IPS DF 19.7 (cell line): ENCODE results near the gene IGSF6.
"Not testable (repeated sequence)": the region's sequence is repeated elsewhere in the genome, so short reads cannot be mapped to it uniquely, and the experiment has no call there.

Source experiments
- DNase-seq: peaks from one replicate; pipeline ENCODE4 v3.0.0-alpha.2; 2013; ENCODE audit warnings: low read depth, low spot score

Gene IGSF6

GRCh38 chr16:21652453-21652852, at the start of gene IGSF6:
Gene IGSF6 (minus strand): TSS chr16:21652608. CDS start chr16:21652598, 10 bp downstream.
- no peak for DNase-seq

DNA sequence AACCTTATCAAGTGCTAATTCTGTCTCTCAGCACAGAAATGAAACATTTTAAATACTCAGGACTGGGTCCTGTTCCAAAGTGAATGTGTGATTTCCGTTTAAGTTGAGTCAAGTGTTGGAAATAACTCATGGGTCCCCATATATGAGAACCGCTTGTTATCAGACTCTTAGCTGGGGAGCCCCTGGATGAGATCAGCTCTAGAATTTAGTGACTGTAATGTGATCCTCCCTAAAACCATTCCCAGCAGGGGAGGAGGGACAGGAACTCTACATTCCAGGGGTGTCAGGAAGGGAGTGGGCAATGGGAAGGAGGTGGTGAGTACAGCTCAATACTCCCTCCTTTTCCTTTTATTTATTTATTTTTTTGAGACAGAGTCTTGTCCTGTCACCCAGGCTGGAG, 48.9 kb upstream of the IGSF6 start:
- DNase-seq: no peak

- DNase-seq: no peak
These were observed 46.0 kb upstream of the IGSF6 start for GRCh38 chr16:21698169-21699032.

- DNase-seq: no peak
These were observed 44.6 kb upstream of the IGSF6 start for GRCh38 chr16:21697032-21697431.

- DNase-seq: no peak
These were observed 42.2 kb upstream of the IGSF6 start for GRCh38 chr16:21694609-21695008.

GRCh38 chr16:21690967-21691366, 38.6 kb upstream of the IGSF6 start:
- DNase-seq: not testable (repeated sequence)

DNA sequence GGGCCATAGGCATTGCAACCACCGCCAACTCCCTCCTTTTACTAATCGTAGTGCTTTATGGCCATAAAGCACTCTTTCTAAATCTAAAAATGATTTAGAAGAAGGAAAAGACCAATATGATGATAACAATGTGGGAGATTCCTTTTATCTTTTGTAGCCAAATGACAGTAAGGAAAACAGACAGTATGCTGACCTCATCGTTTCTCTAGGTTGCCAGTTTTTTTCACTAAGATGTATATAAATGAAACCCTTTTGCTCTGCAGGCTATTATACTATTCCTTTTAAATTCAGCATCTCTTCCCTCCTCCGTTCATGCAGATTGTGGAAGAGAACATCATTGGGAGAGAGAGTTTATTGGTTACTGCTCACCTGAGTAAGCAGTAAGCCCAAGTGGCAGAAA, 36.7 kb upstream of the IGSF6 start:
- DNase-seq: no peak

GRCh38 chr16:21685034-21685455, 32.6 kb upstream of the IGSF6 start:
- no peak for DNase-seq

DNA sequence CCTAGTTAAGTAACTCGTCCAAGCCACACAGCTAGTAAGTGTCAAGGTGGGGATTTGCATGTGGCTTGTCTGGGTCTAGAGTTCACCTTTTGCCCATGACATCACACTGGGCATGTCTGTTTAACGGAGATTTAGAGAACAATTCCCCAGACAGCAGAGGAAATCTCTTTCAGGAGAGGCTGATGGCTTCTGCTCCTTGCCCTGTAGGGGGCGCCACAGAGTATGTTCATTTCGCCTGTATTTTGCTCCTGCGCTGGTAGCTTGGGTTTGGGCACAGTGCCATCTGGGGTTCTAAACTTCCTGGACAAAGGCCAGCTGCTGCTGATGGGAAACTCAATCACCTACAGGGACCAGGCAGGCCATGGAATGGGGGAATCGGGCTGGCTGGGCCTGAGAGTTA, 31.8 kb upstream of the IGSF6 start:
- DNase-seq: no peak

- no peak for DNase-seq
These were observed 30.8 kb upstream of the IGSF6 start for GRCh38 chr16:21683184-21683583.

DNA sequence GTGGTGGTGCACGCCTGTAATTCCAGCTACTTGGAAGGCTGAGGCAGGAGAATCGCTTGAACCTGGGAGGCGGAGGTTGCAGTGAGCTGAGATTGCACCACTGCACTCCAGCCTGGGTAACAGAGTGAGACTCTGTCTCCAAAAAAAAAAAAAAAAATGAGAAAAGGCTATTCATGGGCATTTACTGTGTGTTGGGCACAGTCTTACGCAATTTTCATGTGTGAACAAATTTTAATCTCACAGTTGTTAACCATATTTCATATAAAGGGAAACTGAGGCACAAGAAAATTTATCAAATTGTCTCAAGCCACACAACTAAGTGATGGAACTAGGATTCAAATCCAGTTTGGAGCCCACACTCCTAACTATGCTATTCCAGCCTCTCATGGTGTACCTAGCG, 28.3 kb upstream of the IGSF6 start:
- DNase-seq: not testable (repeated sequence)

DNA sequence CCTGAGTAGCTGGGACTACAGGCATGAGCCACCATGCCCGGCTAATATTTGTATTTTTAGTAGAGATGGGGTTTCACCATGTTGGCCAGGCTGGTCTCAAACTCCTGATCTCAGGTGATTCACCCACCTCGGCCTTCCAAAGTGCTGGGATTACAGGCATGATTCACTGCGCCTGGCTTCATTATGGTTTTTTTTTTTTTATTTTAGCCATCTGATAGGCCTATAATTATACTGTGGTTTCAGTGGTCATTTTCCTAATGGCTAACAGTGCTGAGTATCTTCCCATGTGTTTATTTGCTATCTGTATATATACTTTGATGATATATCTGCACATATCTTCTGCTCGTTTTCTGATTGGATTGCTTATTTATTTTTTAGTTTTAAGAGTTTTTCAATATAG, 22.0 kb upstream of the IGSF6 start:
- DNase-seq: not testable (repeated sequence)

GRCh38 chr16:21673469-21673868, 21.1 kb upstream of the IGSF6 start:
- DNase-seq: no peak

- no peak for DNase-seq
These were observed 15.2 kb upstream of the IGSF6 start for GRCh38 chr16:21667575-21667974.

- DNase-seq: no peak
These were observed 14.4 kb upstream of the IGSF6 start for GRCh38 chr16:21666772-21667171.

- DNase-seq: no peak
These were observed 12.5 kb upstream of the IGSF6 start for GRCh38 chr16:21664801-21665492.

DNA sequence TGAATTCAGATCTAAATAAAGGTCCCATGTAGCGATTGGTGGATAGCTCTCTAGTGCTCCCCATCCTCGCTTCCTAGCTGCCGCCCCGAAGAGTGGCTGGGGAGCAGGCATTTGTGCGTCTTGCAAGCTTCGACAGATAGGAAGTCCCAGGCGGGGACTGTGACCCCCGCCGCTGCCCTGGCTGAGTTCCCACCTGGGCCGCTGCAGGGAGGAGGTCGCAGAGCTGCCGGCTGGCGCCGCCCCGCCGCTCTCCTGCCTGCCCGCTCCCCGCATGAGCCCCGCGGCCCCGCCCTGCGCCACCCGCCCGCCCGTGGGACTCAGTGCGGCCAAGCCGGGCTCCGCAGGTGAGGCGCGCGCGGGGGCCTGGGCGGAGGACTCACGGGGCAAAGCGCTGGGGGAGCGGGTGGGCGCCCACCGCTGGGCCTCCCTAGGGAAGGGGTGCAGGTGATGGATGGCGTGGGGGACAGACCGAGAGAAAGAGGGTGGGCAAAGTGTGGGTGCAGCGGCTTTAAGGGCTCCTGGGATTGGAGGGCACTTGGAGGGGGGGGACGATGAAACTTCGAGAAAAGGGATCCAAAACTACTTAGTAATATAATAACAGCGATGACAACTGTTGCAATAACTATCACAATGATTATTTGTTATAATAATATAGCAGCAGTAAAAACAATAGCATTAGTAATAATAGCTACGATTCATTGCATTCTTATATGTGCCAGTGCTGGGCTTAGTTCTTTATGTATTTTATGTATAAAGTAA, 11.7 kb upstream of the IGSF6 start, which contains the start of gene OTOA:
OTOA (plus strand) TSS at position 80 of the 759 bp plus-strand sequence. CDS start 14,547 bp downstream, outside the sequence.
- DNase-seq: no peak

DNA sequence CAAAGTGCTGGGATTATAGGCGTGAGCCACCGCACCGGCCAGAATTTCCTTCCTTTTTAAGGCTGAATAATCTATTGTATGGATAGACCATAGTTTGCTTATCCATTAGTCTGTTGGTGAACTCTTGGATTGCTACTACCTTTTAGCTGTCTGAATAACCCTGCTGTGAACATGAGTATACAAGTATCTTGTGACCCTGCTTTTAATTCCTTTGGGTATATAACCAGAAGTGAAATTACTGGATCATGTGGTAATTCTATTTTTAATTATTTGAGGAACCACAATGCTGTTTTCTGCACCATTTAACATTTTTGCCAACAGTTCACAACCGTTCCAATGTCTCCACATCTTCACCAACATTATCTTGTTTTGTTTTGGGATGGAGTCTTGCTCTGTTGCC, 6.7 kb upstream of the IGSF6 start:
- no peak for DNase-seq

DNA sequence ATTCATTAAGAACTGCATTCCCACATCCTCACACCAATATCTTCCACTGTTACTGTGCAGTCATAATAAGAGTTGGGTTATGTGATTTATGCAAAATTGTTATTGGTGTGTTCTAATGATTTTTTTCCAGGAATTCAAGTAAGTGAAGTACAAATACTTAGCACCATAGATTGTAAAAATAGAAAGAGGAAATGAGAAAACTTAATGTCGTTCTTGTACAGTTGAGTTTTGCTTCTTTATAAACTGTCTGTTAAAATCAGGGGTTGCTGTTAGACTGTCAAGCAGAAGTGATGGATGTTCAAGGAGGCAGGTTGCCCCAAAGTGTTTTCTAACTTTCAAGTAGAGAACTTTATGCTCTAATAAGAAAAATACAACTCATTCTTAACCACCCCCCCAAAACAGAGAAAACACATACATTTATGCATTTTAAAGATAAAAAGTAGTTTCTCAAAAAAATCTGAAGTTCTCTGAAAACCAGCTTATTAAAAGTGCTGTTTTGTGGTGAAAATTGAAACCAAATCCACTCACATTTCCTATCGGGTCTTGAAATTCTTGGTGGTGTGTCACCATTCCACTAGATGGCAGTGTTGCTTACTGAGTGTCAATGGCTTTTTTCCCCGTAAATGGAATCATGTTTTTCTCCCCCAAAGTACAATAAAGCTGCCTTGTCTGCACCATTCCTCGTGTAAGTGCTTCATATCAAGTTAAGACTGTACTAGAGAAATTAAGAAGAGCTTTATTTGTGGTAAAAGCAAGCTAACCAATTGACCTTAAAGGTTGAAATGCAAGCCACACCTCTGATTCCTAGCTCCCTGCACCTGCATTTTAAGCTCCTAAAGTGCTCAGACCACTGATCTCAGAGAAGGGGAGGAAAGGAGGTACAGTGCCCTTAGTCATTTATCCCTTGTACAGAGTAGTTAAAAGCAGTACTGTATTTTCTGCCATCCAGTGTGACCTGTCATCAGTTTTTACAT, 4.7 kb upstream of the IGSF6 start:
- no peak for DNase-seq

GRCh38 chr16:21654881-21655280, 2.5 kb upstream of the IGSF6 start:
- no peak for DNase-seq

GRCh38 chr16:21654466-21654865, 2.1 kb upstream of the IGSF6 start:
- no peak for DNase-seq
